Pancreas (tissue), 10 donors: ENCODE results near the gene DYNC1I1. TPM values are rescaled to one million over a fixed set of nuclear protein-coding genes. Genes with fewer than 3 reads are reported as not detected.

Experiments
- ATAC-seq, 4 donors: fragments of 200-7000 bp; cut with Tn5 transposase; one replicate each; pipeline versions ENCODE4 v1.8.0 to v1.9.1; 2020; ENCODE audit warnings: mild to moderate bottlenecking in 4 of 4, moderate library complexity in 4 of 4
- DNase-seq, 6 donors: peaks; one replicate each; pipeline ENCODE4 v3.0.0-alpha.2; 2020
- FAIRE-seq: peaks from 2 replicates; lab custom pipeline; 2012; peaks lifted over from hg19 to GRCh38; lab: Jason Lieb, UNC
- H3K27ac ChIP-seq, 4 donors: fragments of 200-600 bp; sonication (generic); 1 replicate in 3 of 4; 2 replicates in 1 of 4; pipeline versions ENCODE4 v1.5.0 to v1.8.0; 2020
- H3K27me3 ChIP-seq, 4 donors: fragments of 200-600 bp; one replicate each; pipeline ENCODE4 v1.8.0; 2021
- H3K36me3 ChIP-seq, 3 donors: fragments of 200-600 bp; sonication (generic) in 1 of 3; one replicate each; pipeline versions ENCODE4 v1.5.0 to v1.8.0; 2020 to 2021
- H3K4me1 ChIP-seq, 3 donors: fragments of 200-600 bp; one replicate each; pipeline ENCODE4 v1.8.0; 2021
- H3K4me3 ChIP-seq, 4 donors: fragments of 200-600 bp; sonication (generic) in 2 of 4; one replicate each; pipeline versions ENCODE4 v1.5.0 to v1.8.0; 2020 to 2021
- H3K9me3 ChIP-seq, 4 donors: fragments of 200-600 bp; one replicate each; pipeline ENCODE4 v1.8.0; 2021
- CTCF ChIP-seq, 4 donors: fragments of 200-600 bp; sonication (generic) in 3 of 4; IDR thresholded peaks; one replicate each; pipeline versions ENCODE4 v1.5.0 to v1.8.0; 2021; ENCODE audit warnings: antibody characterized with exemption in 4 of 4
- WGBS, 2 donors: extraction: QIAGEN DNeasy Blood & Tissue Kit; methylation state at CpG; one replicate each; pipeline ENCODE4 v1.1.7; 2013; 5-methylcytosine and 5-hydroxymethylcytosine counted together
- intact Hi-C, 3 donors: fragments of 100-400 bp; cut with DNase I; formaldehyde crosslinking; loops; one replicate each; pipeline versions ENCODE4 v1.11.1 to v1.14.2; 2022
- polyA plus RNA-seq, 2 donors: library from polyadenylated mRNA; stranded (reverse); fragments of 200-250 nt; gene quantifications; one replicate each; pipeline ENCODE4 v1.2.3, GENCODE V29; 2013
- total RNA-seq, 6 donors: library from RNA; stranded (reverse); fragmentation: NEBNext Ultra II Directional in 4 of 6; extraction: Animal tissue kit (Norgen Biotek cat#: 25700) in 4 of 6; gene quantifications; one replicate each; pipeline versions ENCODE4 v1.2.1 to v1.2.4, GENCODE V29; 2021 to 2023
- donor health status: healthy with polysubstance abuse.
- donor health status: DM: no; HTN: no; CAD: no; lungs with moderate emphysema.
- donor health status: DM: no; HTN: no; CAD: no.
- donor health status: control.
- donor health status: control.
- donor health status: Bipolar disorder and iron deficiency.
- donor health status: DM: yes; HTN: yes; CAD: no.
- donor health status: DM: no; HTN: no; CAD: no.
- donor health status: DM: no; HTN: no; CAD: no.
- donor health status: DM: yes; HTN: yes; CAD: no.

The DYNC1I1 gene
- total and polyA plus RNA-seq, 8 donors, result 0.71 to 5.5 (median 1.3) TPM

GRCh38 chr7:95828824-95829790 is 56.8 kb downstream of the DYNC1I1 start:
- no peak overlapping the region for H3K27ac ChIP-seq
- DNase-seq (no peak), FAIRE-seq (no peak), ATAC-seq (no peak)
- WGBS, 2 donors, result 51 to 55% methylated on average over 4 of the region's 4 CpGs
- no peaks in the 10 kb centered on the region for H3K27me3 ChIP-seq
- no peaks in the 10 kb centered on the region for H3K9me3 ChIP-seq
- H3K4me1 ChIP-seq, result no peaks in the 10 kb centered on the region
- no peak for TF ChIP-seq CTCF (IDR thresholded peaks at IDR 0.05)
- no peaks in the 10 kb centered on the region for H3K36me3 ChIP-seq
- H3K4me3 ChIP-seq, result no peak overlapping the region
- intact Hi-C loops, result no loop called here

- no peak for TF ChIP-seq CTCF (IDR thresholded peaks at IDR 0.05)
- intact Hi-C loops, result no loop called here
- Histone ChIP-seq H3K36me3 (no peaks in the 10 kb centered on the region), H3K4me3 (no peak overlapping the region), H3K27ac (no peak overlapping the region), H3K9me3 (no peaks in the 10 kb centered on the region), H3K4me1 (no peaks in the 10 kb centered on the region), H3K27me3 (no peaks in the 10 kb centered on the region)
- ATAC-seq, result no peak
- DNase-seq, result no peak
- WGBS, 2 donors, result 72 to 75% methylated on average over 4 of the region's 4 CpGs
- FAIRE-seq, result no peak
These were observed 68.9 kb downstream of the DYNC1I1 start for GRCh38 chr7:95840953-95841950.

- no peak for DNase-seq
- Histone ChIP-seq H3K4me3 (no peak overlapping the region), H3K27ac (no peak overlapping the region), H3K9me3 (no peaks in the 10 kb centered on the region), H3K4me1 (no peaks in the 10 kb centered on the region), H3K36me3 (no peaks in the 10 kb centered on the region), H3K27me3 (no peaks in the 10 kb centered on the region)
- ATAC-seq, result no peak
- no peak for FAIRE-seq
- 73 to 74% methylated on average over 2 of the region's 2 CpGs for WGBS, 2 donors
- no peak for TF ChIP-seq CTCF (IDR thresholded peaks at IDR 0.05)
- intact Hi-C loops, result no loop called here
These were observed 70.9 kb downstream of the DYNC1I1 start for GRCh38 chr7:95843286-95843685.

- ATAC-seq (no peak), FAIRE-seq (no peak), DNase-seq (no peak)
- no peak overlapping the region for H3K27ac ChIP-seq
- no peaks in the 10 kb centered on the region for H3K4me1 ChIP-seq
- intact Hi-C loops, result no loop called here
- no peaks in the 10 kb centered on the region for H3K9me3 ChIP-seq
- H3K27me3 ChIP-seq, result no peaks in the 10 kb centered on the region
- TF ChIP-seq CTCF (IDR thresholded peaks at IDR 0.05), result no peak
- H3K36me3 ChIP-seq, result no peaks in the 10 kb centered on the region
- H3K4me3 ChIP-seq, result no peak overlapping the region
These were observed 72.7 kb downstream of the DYNC1I1 start for GRCh38 chr7:95845007-95845406.
